MV-4-11 (cell line): ENCODE measurements around the gene PLEKHH1.

Experiments
- DNase-seq: peaks from one replicate; lab custom pipeline; 2025; lab: John Stamatoyannopoulos, UW

Gene PLEKHH1

DNA sequence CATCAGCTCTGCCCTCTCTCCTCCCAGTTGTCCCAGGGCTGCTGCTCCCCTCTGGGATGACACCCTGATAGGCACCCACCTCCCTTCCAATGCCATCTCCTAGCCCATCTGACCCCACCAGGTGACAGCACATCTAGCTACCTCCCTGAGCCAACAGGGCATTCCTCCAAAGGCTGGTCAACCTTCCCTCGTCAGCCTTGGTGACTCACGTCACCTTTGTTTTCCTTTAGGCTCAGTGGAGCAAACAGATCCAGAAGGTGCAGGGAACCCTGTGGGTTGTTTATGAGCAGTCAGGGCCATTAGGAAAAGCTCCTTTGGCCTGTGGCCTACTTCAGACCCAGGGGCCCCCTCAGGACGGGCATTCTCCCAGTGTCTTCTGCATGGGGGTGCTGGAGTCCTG lies 34.6 kb downstream of the PLEKHH1 start:
- no peak for DNase-seq

DNA sequence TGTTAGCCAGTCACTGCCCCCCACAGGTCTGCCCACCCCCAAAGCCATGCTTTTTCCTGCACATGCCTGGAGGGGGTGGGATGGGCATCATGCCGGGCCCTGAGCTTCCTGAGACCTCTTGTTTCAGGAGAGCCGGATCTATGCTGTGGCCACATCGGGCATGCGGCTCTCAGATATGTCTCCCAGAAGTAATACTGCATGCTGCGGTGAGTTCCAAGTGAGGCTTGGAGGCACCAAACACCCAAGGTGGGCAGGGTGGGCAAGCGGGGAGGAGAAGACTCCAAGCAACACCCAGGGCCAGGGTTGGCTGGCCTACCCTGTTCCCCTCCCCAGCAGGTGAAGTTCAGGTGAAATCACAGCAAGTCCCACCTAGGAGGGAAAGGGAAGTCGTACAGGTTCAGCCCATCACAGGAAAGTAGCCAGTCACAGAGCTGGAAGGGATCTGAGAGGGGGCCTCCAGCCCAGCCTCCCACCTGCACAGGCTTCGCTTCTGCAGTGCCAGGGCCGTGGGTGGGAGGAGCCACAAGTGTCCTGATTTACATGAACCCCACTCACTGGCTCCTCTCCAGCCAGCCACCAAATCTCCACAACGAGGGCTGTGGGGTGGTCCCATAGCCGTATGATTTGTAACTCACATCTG lies 36.0 kb downstream of the PLEKHH1 start:
- DNase-seq: no peak

DNA sequence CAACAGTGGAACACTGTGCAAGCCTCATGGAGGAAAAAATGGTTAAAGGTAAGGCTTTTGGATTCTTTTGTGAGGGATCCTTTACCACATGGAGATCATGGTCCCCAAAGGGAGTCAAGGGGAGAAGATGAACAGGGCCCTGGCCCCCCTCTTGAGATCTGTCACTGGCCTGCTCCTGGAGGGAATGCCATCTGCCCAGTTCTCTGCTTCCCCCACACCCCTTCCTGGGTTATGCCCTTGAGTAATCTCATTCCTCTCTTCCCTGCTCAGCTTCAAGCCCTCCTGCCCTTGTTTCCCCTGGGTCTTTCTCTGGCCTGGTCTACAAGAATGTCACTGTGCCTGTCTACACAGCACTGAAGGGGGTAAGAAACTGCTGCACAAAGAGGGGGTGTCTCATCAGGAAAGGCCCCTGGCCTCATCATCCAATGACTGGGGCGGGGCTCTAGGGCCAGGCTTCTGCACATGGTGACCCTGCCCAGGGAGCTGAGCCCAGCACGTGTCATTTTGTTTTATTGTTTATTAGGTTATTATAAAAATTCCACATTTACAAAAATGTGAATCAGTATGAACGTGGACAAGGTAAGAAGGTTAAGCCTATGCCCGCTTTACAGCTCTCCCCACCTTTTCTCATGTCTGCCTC lies 36.7 kb downstream of the PLEKHH1 start:
- DNase-seq: no peak

DNA sequence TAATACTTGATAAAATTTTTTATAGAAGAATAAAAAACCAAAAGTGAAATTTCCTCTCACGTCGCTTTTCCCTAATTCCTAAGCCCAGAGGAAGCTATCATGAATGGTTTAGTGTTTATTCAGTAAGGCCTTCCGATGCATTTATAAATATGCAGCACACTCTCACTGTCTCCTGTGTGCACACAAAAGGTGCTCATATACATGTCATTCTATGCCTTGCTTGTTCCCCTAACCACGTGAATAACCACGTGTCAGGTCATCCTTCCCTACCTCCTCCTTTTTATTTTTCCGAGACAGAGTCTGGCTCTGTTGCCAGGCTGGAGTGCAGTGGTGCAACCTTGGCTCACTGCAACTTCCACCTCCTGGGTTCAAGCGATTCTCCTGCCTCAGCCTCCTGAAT lies 37.4 kb downstream of the PLEKHH1 start:
- DNase-seq: no peak

DNA sequence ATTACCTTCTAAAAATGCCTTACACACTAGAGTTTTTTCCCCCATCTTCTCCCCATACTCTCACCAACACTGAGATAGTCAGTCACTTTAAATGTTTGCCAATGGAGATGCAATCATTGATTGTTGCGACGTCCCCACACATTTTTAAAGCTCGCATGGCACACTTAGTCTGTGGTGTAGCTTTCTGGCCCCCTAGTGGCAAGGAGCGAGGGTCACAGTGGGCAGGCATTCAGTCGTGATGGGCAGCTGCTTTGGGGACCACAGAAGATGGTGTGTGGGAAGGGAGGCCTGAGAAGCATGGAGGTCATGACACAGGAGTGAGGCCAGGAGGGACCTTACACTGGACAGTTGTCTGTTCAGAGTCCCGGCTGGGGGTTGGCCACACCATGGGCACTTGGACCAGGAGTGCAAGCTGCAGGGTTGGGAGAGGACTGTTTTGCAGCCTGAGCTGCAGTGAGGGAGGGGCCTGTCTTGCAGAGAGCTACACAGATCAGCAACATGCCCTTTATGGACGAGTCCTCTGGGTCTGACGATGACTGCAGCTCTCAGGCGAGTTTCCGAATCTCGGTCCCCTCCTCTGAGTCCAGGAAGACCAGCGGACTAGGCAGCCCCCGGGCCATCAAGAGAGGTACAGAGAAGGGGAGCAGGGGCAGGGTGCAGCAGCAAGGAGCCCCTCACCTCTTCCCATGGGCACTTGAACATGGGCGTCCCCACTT lies 38.3 kb downstream of the PLEKHH1 start:
- peak; percentile 62 for DNase-seq

DNA sequence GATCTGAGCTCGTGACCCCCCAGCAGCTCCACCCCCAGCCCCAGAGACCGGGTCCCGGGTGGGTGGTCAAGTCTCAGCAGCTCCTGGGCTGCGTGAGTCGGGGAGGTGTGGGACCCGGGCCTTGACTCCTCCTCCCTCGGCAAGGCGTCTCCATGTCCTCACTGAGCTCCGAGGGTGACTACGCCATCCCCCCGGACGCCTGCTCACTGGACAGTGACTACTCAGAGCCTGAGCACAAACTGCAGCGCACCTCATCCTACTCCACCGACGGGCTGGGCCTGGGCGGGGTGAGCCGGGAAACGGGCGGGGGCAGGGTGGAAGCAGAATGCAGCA lies 38.9 kb downstream of the PLEKHH1 start:
- no peak for DNase-seq

DNA sequence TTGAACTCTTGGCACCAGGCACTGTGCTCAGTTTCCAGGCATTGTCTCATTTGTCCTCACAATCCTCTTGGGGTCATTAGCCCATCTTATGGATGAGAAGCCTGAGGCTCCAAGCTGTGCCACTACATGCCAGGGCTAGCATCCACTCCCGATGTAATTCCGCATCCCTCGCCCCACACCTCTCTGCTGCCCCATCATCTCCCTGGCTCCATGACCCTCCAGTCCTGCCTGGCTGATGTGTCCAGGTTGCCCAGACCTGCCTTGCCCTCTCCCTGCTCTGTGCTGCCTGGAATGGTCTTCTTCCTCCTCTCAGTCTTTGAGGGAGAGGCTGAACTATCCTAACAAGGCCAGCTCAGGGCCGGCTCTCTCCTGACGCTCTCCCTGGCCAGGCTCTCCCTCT lies 39.5 kb downstream of the PLEKHH1 start:
- DNase-seq: no peak

DNA sequence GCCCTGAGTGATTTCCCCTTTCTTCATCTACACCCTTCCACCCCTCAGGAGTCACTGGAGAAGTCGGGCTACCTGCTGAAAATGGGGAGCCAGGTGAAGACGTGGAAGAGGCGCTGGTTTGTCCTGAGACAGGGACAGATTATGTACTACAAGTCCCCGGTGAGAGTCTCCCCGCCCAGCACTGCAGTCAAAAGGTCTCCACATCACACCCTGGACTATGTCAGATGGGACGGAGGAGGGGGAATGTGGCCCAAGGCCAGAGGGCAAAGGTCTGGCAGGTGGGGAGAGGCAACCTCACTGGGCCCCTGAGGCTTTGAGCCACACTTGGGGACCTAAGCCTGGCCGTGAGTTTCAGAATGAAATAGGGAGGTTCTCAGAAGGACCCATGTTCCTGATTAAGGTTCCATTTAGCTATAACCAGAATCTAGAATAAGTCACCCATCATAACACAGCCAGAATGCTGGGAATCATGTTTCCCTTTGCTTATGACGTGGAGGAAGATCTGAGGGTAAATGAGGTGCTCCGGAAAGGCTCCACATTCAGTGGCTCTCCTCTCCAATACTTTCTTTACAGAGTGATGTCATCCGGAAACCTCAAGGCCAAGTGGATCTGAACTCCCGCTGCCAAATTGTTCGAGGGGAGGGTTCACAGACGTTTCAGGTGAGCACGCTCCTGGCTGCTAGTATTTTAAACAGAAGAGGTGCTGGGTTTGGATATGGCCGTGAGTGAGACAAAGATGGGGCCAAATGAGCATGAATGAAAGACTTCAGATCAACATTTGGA lies 40.3 kb downstream of the PLEKHH1 start:
- no peak for DNase-seq

DNA sequence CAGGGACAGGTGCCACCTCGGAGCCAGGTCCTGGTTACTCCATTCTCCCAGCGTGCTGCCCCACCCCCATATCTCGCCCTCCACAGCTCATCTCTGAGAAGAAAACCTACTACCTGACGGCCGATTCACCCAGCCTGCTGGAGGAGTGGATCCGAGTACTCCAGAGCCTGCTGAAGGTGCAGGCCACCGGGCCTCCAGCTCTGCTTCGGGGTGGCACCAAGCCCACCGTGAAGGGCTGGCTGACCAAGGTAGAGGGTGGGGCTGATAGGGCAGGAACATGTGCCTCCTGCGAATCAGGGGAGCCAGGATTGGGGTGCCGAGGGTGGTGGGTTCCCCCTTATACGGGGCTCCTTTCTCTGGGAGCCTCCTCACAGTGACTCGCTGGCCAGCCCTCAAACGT lies 41.1 kb downstream of the PLEKHH1 start:
- no peak for DNase-seq

DNA sequence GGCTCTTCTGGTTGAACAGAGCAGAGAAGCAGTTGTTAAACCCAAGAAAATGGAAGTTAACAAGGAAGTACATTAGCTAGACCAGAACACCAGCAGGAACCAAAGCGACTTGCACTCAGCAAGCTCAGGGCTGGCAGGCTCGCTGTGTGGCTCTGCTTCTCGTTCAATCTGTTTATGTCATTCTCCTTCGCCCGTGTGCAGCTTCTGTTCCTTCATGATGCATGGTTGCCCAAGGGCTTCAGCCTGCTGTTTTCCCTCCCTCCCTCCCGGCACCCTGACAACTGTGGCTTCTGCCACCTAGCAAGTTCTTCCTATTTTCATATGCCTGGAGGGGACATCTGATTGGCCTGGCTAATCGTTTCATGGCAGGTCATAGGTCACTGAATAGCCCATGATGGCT lies 41.7 kb downstream of the PLEKHH1 start:
- DNase-seq: no peak

DNA sequence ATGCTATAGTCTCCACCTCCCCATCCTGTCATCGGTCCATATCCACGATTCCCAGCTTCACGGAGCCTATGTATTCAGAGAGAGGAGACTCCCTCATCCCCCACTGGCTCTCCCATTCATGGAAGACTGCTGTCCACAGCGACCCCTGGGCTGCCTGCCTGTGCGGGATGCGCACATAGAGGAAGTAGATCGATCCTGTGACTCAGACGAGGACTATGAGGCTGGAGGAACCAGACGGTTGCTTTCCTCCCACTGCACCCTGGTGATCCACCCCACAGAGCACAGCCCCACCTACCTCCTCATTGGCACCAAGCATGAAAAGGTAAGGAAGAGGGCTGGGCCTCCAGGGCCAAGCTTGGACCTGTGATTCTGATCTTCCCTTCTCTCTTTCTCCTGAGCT lies 42.6 kb downstream of the PLEKHH1 start:
- DNase-seq: peak; percentile 75

DNA sequence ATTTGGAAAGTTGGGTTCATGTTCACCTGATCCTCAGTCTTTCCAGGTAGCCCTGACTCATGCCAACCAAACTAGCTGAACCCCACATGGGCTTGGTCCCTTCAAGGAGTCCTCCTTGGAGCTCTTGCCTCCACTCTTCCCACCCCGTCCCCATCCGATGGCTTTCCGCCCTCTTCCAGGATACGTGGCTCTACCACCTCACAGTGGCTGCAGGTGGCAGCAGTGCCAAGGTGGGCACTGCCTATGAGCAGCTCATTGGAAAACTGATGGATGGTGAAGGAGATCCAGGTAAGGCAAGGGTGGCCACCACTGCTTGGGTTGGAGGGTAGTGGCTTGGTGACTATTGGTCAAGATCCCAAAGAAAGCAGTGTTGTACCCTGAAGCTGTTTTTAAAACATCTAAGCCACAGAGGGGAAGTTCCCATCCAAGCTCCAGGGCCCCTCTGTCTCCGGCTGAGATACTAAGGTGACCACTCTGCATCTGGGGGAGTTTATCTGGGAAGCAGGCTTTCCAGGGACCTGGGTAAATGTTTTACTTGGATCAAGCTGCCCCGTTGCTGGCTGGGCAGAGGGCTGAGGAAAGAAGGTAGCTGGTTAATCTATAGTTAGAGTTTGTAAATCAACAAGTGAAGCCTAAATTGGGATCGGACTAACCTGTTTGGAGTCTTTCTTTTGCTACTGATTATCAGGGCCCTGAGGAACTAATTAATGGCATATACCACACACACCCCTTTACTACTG lies 43.3 kb downstream of the PLEKHH1 start:
- DNase-seq: no peak

DNA sequence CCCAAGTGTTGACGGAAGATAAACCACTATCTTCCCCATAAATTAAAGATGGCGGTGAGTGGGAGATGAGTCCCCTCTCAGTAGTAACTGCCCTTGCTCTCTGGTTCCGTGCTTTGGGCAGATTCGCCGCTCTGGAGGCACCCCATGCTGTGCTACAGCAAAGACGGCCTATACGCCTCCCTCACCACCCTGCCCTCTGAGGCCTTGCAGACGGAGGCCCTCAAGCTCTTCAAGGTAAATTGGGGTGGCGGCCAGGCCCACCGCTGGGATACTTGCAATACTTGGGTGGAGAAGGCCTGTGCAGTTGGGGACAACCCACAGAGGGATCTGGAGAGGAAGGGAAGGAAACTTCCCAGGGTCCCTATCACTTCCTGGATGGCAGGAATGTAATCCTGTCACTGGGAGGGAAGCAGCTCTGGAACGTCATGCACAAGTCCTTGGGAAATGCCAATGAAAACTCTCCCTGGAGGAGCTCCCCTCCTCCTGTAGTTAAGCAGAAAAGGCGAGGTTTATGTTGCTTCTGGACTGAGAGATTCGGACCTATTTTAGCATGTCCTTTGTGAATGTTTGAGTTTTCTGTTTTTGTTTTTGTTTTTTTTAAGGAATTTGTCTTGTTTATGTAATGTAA lies 44.2 kb downstream of the PLEKHH1 start:
- DNase-seq: no peak

DNA sequence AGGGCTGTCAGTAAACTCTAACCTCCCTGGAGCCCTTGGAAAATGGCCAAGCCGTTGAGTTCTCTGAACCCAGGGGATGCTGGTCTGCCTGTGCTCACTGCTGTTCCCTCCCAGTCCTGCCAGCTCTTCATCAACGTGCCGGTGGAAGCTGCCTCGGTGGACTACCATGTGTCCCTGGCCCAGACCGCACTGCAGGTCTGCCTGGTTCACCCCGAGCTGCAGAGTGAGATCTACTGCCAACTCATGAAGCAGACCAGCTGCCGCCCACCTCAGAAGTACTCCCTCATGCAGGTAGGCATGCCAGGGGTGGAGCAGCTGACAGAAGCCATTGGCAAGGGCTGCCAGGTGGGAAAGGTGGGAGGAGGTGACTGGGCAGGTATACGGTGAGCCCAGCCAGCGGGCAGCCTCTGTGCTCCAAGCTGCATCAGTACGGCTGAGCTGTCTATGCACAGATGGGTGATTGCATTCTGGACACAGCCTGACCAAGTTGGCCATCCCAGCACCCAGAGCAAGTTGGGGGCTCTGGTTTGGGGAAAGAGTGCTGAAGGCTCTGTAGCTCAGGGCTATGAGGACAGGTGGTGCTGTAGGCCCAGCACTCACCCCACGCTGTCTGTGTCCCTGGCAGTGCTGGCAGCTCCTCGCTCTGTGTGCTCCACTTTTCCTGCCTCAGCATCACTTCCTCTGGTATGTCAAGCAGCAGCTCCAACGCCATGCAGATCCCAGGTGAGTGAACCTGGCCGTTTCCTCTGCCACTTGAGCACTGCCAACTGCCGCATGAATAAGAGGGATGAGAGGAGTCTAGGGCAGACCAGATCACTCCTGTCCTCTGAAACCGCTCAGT lies 45.0 kb downstream of the PLEKHH1 start:
- DNase-seq: no peak

DNA sequence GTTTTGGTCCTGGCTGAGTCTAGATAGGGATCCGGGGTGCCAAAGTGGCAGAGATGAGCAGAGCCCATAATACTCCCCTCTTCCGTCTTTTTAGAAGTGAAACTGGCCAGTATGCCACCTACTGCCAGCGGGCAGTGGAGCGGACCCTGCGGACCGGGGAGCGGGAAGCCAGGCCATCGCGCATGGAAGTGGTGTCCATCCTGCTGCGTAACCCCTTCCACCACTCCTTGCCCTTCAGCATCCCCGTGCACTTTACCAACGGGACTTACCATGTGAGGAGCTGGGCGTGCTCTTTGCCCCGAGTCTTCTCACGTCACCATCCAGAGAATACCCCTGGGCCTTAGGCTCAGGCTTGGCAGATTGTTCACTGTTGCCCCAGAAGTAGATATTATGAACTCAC lies 46.0 kb downstream of the PLEKHH1 start:
- no peak for DNase-seq

DNA sequence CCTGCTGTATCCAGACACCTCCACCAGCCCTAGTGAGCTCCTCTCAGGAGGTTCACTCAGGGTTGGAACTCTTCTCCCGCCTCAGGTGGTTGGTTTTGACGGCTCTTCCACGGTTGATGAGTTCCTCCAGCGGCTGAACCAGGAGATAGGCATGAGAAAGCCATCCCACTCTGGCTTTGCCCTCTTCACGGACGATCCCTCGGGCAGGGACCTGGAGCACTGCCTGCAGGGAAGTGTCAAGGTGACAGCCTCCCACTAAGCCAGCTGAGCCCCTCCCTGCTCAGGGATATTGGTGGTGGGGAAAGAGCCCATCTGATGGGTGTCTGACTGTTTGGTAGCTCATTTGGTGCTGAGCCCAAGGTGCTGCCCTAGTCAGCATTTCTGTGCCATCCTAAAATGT lies 46.5 kb downstream of the PLEKHH1 start:
- no peak for DNase-seq

DNA sequence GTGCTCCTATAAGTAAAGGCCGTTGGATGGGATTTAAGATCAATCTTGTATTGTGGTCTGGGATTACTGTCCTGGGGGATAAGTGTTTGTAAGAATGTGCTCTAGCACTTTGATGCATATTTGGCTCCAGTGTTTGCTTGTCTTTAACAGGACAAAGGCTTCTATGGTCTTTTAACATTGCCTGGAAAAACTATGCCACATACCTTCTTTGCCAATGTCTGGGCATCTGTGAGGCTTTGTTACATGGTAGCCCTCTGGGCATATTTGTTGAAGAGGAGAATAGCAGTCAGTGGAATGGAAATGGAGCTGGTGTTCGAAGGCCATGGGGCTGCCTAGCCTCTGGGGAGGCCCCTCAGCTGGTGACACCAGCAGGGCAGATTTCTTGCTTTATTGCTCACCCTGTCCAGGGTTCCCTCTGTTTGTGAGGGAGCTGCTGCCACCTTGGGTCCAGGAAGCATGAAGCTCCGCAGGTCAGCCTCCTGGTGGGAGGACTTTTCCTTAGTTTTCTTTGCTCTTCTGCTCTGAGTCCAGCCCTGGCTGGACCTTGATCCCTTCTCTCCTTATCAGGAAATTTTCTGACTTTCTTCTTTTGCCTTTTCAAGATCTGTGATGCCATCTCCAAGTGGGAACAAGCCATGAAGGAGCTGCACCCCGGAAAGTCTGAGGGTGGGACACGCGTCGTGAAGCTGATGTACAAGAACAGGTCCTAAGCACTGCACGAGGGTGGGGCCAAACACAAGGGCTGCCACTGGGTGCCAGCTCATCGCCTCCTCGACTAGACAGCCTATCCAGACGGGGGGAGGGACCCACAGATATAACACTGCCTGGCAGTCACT lies 47.5 kb downstream of the PLEKHH1 start:
- DNase-seq: no peak

DNA sequence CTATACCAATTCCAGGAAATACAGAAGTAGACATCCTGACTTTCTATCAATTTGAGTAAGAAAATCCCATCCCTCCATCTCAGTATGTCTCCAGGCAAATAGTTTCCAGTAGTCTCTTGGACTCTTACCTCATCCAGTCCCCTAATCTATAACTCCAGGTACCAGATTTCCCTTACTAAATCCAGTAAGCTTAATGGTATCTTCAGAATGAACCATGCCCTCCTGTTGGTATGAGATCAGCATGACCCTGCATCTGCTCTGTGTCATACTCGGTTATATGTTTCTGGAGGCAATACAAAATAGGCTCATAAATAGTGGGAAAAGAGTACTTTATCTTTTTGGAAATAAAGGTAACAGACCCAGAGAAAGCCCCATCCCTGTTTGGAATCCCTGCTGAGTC lies 48.6 kb downstream of the PLEKHH1 start:
- DNase-seq: no peak

DNA sequence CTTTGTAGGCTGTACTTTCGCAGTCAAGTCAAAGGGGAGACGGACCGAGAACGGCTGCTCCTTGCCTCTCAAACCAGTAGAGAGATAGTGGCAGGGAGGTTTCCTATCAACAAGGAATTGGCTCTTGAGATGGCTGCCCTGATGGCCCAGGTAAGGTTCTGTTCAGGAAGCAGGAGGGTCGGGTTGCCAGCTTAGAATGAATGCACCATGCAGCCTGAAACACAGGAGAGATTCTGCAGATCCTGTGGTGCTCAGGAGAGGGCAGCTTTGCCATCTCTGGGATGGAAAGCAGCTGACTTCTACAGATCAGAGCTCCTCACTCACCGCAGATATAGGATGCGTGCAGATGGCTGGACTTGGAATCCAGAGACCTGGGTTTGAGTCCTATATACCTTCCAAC lies 49.0 kb downstream of the PLEKHH1 start:
- DNase-seq: no peak
